ENCODE measurements around the gene FOXP2.
"Not testable (repeated sequence)": the region's sequence is repeated elsewhere in the genome, so short reads cannot be mapped to it uniquely, and the experiment has no call there.

Gene FOXP2

DNA sequence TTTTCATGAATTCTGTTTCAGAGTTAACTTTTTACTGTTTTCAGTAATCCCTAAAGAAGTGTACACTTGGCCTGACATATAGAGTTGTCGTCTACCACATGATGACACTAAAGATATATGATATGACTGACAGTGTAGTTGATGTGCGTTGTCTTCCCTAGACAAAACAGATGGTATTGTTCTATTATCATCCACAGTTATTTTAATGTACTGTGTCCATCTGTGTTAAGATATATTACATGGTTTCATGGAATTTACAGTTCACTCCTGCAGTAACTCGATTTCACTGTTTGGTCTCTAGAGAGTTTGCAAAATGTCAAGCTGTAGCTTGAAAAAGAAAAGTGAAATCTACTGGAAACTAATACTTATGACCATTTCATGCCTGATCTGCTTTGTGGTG is 18.1 kb downstream of the FOXP2 start:
- Histone ChIP-seq H3K4me1 (ENCODE audit: insufficient read depth, low read length, poor library complexity, severe bottlenecking) (no peaks in the 10 kb centered on the region), H3F3A (ENCODE audit: low read depth) (no peaks in the 10 kb centered on the region), H4K20me1 (ENCODE audit: insufficient read depth, low read length, poor library complexity, severe bottlenecking) (no peaks in the 10 kb centered on the region), H3K79me2 (ENCODE audit: insufficient read depth, low read length) (no peaks in the 10 kb centered on the region), H3K9me3 (ENCODE audit: insufficient read depth, low read depth, low read length) (no peaks in the 10 kb centered on the region), H3K36me3 (ENCODE audit: insufficient read depth, low read length) (no peaks in the 10 kb centered on the region), H3K9me2 (replicated peaks; ENCODE audit: low read depth, low read length) (no peaks in the 10 kb centered on the region), H3K4me3 (ENCODE audit: low read length, poor library complexity, severe bottlenecking) (no peak overlapping the region), H3K4me2 (ENCODE audit: low read depth, low read length, poor library complexity, severe bottlenecking) (no peak overlapping the region), H2AFZ (ENCODE audit: low read length) (no peak overlapping the region), H3K27me3 (ENCODE audit: insufficient read depth, low read length, poor library complexity, severe bottlenecking) (peaks cover 4% of the 10 kb centered on the region), H3K9ac (ENCODE audit: low read depth, low read length, poor library complexity, severe bottlenecking) (no peak overlapping the region)
- TF ChIP-seq, protein P1, sequence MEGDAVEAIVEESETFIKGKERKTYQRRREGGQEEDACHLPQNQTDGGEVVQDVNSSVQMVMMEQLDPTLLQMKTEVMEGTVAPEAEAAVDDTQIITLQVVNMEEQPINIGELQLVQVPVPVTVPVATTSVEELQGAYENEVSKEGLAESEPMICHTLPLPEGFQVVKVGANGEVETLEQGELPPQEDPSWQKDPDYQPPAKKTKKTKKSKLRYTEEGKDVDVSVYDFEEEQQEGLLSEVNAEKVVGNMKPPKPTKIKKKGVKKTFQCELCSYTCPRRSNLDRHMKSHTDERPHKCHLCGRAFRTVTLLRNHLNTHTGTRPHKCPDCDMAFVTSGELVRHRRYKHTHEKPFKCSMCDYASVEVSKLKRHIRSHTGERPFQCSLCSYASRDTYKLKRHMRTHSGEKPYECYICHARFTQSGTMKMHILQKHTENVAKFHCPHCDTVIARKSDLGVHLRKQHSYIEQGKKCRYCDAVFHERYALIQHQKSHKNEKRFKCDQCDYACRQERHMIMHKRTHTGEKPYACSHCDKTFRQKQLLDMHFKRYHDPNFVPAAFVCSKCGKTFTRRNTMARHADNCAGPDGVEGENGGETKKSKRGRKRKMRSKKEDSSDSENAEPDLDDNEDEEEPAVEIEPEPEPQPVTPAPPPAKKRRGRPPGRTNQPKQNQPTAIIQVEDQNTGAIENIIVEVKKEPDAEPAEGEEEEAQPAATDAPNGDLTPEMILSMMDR (conservative IDR thresholded peaks at IDR 0.05; ENCODE audit: low read length) = no peak
- no peak for TF ChIP-seq EZH2phosphoT487 (IDR thresholded peaks at IDR 0.05; ENCODE audit: borderline replicate concordance)

DNA sequence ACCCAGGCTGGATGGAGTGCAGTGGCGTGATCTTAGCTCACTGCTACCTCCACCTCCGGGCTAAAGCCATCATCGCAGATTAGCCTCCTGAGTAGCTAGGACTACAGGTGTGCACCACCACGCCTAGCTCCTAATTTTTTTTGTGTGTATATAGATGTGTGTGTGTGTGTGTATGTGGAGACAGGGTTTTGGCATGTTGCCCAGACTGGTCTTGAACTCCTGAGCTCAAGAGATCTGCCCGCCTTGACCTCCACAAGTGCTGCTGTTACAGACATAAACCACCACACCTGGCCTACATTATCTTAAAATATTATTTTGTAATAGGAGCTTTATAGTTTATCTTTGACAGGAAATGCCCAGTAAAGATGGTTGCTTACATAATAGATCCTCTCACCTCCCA is 25.0 kb downstream of the FOXP2 start:
- Histone ChIP-seq H3K9me3 (ENCODE audit: insufficient read depth, low read depth, low read length) (no peaks in the 10 kb centered on the region), H3K4me1 (ENCODE audit: insufficient read depth, low read length, poor library complexity, severe bottlenecking) (no peaks in the 10 kb centered on the region), H4K20me1 (ENCODE audit: insufficient read depth, low read length, poor library complexity, severe bottlenecking) (no peaks in the 10 kb centered on the region), H3K27me3 (ENCODE audit: insufficient read depth, low read length, poor library complexity, severe bottlenecking) (no peaks in the 10 kb centered on the region), H2AFZ (ENCODE audit: low read length) (no peak overlapping the region), H3K79me2 (ENCODE audit: insufficient read depth, low read length) (no peaks in the 10 kb centered on the region), H3K4me2 (ENCODE audit: low read depth, low read length, poor library complexity, severe bottlenecking) (no peak overlapping the region), H3K36me3 (ENCODE audit: insufficient read depth, low read length) (no peaks in the 10 kb centered on the region), H3K9me2 (replicated peaks; ENCODE audit: low read depth, low read length) (no peaks in the 10 kb centered on the region), H3K9ac (ENCODE audit: low read depth, low read length, poor library complexity, severe bottlenecking) (no peak overlapping the region), H3K4me3 (ENCODE audit: low read length, poor library complexity, severe bottlenecking) (no peak overlapping the region), H3F3A (ENCODE audit: low read depth) (no peaks in the 10 kb centered on the region)
- no peak for TF ChIP-seq EZH2phosphoT487 (IDR thresholded peaks at IDR 0.05; ENCODE audit: borderline replicate concordance)
- TF ChIP-seq, protein P1 (conservative IDR thresholded peaks at IDR 0.05; ENCODE audit: low read length) = no peak

DNA sequence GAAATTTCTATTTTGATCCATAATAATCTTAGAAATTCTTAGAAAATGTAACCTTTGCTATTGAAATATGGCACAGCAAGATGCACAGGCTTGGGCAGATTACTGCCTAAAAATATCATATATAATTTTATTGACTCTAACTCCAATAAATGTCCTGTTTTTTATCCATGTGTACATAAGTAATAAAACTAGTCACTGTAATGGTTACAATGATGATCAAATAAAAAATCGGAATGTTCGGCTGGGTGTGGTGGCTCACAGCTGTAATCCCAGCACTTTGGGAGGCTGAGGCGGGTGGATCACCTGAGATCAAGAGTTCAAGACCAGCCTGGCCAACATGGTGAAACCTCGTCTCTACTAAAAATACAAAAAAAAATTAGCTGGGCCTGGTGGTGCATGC is 26.3 kb downstream of the FOXP2 start:
- H3K4me2 ChIP-seq (ENCODE audit: low read depth, low read length, poor library complexity, severe bottlenecking); H3F3A ChIP-seq (ENCODE audit: low read depth); H3K9ac ChIP-seq (ENCODE audit: low read depth, low read length, poor library complexity, severe bottlenecking); H3K79me2 ChIP-seq (ENCODE audit: insufficient read depth, low read length); H3K4me1 ChIP-seq (ENCODE audit: insufficient read depth, low read length, poor library complexity, severe bottlenecking); H4K20me1 ChIP-seq (ENCODE audit: insufficient read depth, low read length, poor library complexity, severe bottlenecking); H3K36me3 ChIP-seq (ENCODE audit: insufficient read depth, low read length); H3K4me3 ChIP-seq (ENCODE audit: low read length, poor library complexity, severe bottlenecking); H2AFZ ChIP-seq (ENCODE audit: low read length); H3K27me3 ChIP-seq (ENCODE audit: insufficient read depth, low read length, poor library complexity, severe bottlenecking); H3K9me2 ChIP-seq (replicated peaks; ENCODE audit: low read depth, low read length); H3K9me3 ChIP-seq (ENCODE audit: insufficient read depth, low read depth, low read length): not testable (repeated sequence)

DNA sequence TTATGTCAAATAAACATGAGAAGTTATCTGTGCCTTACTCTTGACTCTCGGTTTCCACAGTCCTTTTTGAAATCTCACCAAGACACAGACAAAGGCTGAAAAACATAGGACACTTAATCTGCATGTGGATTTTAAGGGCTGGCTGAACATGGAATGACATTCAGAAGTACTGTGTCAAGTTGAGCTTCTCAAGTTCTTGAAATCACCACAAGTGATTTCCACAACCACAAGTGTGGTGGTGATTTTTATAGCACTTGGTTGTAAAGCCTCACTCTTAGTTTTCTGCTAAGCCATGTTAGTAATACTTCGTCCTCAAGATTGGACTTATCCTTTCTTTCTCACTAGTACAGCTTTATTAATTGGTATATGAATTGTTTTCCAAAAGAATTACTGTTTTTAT is 29.6 kb downstream of the FOXP2 start:
- Histone ChIP-seq H3K9me3 (ENCODE audit: insufficient read depth, low read depth, low read length) (no peaks in the 10 kb centered on the region), H3K9me2 (replicated peaks; ENCODE audit: low read depth, low read length) (no peaks in the 10 kb centered on the region), H3K4me3 (ENCODE audit: low read length, poor library complexity, severe bottlenecking) (no peak overlapping the region), H3K4me1 (ENCODE audit: insufficient read depth, low read length, poor library complexity, severe bottlenecking) (no peaks in the 10 kb centered on the region), H3K9ac (ENCODE audit: low read depth, low read length, poor library complexity, severe bottlenecking) (no peak overlapping the region), H3F3A (ENCODE audit: low read depth) (no peaks in the 10 kb centered on the region), H3K27me3 (ENCODE audit: insufficient read depth, low read length, poor library complexity, severe bottlenecking) (no peaks in the 10 kb centered on the region), H3K79me2 (ENCODE audit: insufficient read depth, low read length) (no peaks in the 10 kb centered on the region), H3K36me3 (ENCODE audit: insufficient read depth, low read length) (no peaks in the 10 kb centered on the region), H3K4me2 (ENCODE audit: low read depth, low read length, poor library complexity, severe bottlenecking) (no peak overlapping the region), H2AFZ (ENCODE audit: low read length) (no peak overlapping the region), H4K20me1 (ENCODE audit: insufficient read depth, low read length, poor library complexity, severe bottlenecking) (no peaks in the 10 kb centered on the region)
- TF ChIP-seq, protein P1 (conservative IDR thresholded peaks at IDR 0.05; ENCODE audit: low read length) = no peak
- TF ChIP-seq EZH2phosphoT487 (IDR thresholded peaks at IDR 0.05; ENCODE audit: borderline replicate concordance) = no peak

Data from Loucy (cell line).